NCI-H2171 treated with DMSO at 0.1 percent for 48 hours (cell line): ENCODE measurements around the gene MRPL20.
"Not testable (repeated sequence)": the region's sequence is repeated elsewhere in the genome, so short reads cannot be mapped to it uniquely, and the experiment has no call there.

ENCODE experiments used
- DNase-seq: peaks from one replicate; lab custom pipeline; 2025; lab: John Stamatoyannopoulos, UW

The MRPL20 gene

DNA sequence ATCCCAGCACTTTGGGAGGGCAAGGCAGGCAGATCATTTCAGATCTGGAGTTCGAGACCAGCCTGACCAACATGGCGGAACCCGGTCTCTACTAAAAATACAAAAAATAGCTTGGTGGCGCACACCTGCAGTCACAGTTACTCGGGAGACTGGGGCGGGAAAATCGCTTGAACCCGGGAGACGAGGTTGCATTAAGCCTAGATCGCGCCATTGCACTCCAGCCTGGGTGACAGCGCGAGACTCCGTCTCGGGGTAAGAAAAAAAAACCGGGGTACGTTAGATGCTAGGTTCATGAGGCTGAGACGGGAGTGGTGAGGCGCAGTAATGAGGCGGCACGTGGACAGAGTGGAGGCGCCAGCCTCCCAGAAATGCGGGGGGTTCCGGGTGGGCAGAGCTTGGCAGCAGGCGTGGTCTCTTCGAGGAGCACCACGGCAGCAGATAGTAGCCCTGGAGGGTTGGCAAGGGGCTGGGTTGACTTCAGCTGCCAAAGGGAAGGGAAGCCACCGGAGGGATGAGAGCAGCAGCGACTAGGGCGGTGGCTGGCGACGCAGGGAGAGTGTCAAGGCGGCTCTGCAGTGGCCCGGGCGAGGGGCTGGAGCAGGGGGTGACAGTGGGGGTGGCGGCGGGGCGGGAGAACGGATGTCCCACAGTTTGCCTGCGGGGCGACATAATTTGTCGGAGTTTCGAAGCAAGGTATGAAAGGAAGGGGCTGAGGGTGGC is 832 bp downstream of the MRPL20 start:
- DNase-seq, result no peak

DNA sequence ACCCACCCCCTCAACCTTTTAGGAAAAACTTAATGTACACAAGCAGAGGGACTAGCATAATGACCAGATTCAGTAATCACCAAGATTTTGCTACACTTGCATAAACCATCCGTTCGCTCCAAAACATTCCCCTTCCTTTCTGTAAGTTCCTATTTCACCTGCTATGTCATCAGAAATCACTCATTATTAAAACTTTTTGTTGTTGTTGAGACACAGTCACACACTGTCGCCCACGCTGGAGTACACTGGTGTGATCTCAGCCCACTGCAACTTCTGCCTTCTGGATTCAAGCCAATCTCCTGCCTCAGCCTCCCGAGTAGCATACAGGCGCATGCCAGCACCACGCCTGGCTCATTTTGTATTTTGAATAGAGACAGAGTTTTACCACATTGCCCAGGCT is 3.4 kb downstream of the MRPL20 start:
- no peak for DNase-seq

DNA sequence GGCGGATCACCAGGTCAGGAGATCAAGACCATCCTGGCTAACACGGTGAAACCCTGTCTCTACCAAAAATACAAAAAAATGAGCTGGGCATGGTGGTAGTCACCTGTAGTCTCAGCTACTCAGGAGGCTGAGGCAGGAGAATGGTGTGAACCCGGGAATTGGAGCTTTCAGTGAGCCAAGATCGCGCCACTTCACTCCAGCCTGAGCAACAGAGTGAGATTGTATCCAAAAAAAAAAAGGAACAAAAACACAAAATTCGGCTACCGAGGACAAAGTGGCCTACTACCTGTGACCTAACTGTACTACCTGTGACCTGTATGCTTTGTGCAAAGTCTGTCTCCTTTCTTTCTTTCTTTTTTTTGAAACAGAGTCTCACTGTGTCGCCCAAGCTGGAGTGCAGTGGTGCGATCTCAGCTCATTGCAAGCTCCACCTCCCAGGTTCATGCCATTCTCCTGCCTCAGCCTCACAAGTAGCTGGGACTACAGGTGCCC is 4.1 kb downstream of the MRPL20 start:
- DNase-seq, result not testable (repeated sequence)

DNA sequence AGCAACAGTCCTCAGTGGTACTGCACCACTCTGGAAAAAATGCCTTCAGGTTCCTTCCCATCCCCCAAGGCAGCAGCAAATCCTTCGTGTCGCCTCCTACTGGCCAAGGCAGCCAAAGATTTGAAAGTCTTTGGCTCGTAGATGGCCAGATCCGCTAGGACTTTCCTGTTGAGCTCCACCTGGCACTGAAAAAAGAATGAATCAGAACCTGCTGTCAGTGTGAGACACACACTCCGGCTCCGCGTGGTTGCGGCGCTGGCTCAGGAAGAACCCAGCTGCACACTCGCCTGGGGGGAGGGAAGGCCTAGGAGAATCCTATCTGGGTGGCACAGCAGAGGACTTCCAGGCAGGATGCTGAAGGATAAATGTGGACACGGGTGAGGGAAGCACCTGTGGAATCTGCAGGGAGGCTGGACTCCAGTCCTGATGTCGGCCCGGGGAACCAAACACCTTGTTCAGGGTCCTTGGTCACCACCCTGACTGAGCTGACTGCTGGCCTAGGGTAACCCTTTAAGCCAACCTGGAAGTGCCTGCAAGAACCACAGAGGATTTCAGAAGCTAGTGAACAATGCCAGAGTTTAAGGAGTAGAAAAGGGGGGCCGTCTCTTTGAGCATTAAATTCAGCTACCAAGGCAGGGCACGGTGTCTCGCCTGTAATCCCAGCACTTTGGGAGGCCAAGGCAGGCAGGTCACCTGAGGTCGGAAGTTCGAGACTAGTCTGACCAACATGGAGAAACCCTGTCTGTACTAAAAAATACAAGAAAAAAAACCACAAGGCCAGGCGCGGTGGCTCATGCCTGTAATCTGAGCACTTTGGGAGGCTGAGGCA is 4.8 kb downstream of the MRPL20 start:
- peak; percentile 37 for DNase-seq

DNA sequence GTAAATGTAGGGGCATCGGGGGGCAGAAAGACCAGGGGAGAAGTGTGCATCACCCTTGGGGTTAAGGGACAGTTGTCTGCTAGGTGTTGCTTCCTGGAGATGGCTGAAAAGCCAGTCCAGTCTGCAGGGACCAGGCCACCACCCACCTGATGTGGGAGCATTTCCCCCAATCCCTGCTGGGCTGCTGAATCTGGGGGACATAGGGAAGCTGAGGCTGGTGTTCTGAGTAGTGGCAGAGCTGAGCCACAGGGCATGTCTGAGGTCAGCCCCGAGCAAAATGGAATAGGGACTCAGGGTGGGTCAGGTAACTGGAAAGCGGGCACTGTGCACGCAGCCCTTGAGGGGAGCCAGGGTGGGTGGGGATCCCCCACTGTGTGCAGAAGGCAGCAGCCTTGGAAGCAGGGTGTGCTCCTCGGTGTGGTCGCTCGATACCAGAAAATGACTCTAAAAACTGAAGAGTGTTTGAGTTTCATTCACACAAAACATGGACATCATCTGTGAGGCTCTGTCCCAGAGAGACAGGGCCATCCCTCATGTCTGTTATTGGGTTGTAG is 5.6 kb downstream of the MRPL20 start:
- DNase-seq, result no peak

DNA sequence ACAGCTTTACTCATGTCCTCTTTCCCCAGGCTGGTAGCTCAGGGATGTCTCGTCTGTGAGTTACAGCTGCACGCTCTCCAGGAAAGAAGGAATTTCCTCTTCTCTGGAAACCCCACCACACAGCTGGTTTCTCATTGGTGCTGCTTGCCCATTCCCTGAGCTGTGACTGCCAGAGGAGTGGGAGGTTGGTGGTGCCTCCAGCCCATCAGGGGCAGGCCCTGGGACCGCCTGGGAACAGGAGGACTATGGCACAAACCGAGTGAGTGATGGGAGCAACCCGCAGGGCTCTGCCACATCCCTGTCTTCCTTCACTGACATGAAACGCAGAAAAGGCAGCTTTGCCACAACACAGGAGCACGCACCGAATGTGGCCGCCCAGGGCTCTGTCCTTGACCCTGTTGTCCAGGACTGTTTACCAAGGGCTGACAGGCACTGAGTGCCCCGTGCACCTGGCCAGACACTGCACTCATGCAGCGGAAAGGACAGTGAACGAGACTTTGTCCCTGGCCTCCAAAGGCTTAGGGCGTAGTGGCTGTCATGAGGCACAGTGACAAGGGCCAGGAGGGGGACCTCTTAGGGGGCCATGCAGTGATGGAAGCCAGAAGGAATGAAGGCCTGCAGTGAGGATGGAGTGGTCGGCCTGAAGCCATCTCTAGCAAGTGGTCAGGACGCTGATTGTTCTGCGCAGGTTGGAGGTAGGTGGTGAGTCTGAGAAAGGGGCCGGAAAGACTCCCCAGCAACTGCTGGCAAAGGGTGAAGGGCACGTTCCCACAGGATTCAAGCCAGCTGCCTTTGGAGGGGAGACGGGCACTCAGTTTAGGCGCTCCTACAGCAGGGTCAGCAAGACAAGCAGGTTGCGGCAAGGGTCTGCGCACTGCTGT is 6.3 kb downstream of the MRPL20 start:
- no peak for DNase-seq

DNA sequence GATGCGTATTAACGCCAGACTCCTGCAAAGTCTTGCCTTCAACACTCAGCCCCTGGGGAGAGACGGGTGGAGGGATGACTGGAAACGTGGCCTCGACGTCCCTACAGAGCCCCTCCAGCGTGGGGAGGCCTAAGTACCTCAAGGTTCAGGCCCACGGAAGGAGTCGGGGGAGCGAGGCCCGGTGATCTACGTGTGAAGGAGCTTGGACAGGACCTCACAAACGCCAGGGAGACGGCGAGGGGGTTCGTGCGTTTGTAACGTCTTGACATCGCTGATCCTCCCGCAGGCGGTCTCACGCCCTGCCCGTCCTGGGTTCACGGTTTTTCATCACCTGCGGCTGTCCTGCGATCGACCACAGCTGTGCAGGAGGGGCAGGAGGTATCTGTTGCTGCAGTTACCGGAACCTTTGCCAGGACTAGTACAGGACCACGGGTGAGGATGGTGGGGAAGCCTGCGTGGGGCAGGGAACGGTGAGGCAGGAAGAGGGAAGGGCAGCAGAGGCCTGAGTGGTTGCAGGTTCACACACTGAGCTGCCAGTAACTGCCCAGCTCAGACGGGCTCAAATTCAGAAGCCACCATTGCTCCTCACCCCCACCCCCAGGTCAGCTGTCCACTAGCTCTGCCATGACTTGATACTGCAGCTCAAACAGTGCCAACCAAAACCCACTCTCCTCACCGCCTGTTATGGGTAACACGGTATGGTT is 7.1 kb downstream of the MRPL20 start:
- no peak for DNase-seq

DNA sequence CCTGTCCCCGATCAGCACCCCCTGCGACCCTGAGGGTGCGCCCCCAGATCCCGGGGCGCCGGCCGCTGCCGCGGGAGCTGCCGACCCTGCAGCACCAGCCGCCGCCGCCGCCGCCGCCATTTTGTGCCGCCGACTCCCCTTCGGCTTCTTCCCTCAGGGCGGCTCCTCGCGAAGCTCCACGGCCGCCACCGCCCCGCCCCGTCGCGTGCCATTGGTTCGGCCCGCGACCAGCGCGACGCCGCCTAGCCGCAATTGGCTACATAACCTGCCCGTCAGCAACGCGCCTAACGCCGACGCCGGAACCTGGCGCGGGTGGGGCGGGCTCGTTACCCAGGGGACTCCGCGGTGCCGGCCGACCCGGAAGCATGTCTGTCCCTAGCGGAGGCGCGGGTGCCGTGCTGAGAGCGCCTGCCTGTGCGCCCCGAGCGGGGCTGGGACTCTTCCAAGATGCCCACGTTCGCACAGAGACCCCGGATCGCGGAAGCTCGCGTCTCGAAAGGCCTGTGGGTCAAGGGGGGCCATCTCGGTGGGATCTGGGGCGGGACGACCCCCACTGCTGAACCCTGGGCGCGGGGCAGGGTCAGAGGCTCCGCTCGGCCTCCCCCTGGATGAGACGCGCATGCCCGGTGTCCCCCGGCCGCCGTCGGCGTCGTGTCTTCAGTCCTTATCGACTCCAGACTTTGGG is 7.8 kb downstream of the MRPL20 start, which contains the start of gene CCNL2:
CCNL2 (minus strand) TSS at position 149 of the 685 bp plus-strand sequence; CDS start at position 120, 29 bp downstream.
- peak; percentile 95 for DNase-seq

DNA sequence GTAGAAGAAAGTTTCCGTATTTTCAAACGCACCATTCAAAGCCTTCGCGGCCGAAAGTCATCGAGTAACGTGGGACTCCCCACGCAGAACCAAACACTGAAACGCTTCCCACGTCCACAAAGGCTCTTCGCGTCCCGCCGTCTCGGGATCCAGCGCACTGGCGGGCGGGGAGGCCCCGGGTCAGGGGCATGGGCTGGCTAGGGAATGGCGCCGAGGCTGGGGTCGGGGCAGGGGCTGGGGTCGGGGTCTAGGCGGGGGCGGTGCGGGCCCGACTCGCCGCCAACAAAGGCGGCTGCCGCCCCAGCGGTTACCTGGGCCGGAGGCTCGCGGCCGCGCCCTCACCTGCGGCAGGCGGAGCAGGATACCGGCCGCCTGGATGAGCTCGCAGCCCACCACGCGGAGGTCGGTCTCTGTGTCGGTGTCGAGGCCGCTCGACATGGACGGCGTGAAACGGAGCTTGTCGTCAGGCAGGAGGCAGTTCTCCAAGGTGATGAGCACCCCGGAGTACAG is 8.4 kb downstream of the MRPL20 start:
- no peak for DNase-seq

DNA sequence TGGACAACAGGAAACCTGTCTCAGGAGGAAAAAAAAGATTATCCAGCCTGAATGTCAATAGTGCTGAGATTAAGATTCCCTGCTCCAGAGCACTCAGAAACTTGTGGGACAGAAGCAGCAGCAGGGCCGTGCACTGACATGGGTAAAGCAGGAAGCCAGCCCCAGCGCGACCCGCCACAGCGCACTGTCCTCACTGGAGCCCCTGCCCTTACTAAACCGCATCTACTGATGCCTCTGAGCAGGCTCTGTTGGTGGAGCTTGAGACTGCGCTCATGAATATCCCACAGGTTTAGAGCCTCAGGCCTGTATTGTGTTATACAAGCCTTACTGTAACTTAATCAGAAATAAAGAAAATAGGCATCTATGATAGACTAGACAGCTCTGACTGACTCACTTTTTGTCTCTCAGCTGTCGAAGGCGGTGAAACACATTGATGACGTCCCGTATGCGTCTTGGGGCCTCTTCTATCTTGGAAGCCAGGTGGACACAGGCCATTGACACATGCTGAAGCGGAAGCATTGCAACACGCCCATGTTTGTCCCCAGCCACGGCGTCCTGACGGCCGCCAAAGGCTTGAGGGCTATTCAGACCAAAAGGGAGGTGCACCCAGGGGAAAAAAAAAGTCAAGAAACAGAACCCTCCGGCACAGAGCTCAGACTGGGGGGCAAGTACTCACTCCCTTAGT is 9.1 kb downstream of the MRPL20 start:
- no peak for DNase-seq

DNA sequence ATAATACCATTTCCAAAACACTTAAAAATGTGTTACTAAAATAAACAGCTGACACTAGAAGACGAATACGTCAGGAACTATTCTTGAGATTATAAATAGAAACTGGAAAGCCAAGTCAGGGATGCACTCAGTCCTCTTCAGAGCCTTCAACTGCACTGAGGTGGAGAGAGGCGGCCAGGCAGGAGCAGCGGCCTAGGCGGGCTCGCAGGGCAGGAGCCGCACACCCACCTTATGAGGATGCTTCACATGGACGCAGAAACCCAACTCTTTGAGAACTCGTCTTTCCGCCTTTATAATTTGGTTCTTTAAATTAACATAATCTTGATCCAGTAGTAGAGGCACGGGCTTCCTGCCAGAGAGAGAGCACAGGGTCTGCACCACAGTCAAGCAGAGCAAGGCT is 11.9 kb downstream of the MRPL20 start:
- DNase-seq, result no peak

DNA sequence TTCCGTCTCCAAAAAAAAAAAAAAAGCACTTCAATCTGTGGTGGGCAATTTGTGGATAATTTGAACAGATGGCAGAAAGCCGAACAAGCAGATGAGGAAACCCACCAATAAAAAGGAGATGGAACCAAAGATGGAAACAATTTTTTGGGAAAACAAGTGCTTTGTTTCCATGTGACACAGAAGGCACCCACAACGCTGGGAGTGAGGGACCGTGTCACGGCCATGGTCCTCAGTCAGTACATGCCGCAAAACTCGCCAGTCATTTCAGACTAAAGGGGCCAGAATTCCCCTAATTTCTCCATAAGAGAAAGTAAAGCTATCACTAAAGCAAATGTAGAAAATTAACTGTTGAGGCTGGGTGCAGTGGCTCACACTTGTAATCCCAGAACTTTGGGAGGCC is 13.0 kb downstream of the MRPL20 start:
- no peak for DNase-seq

DNA sequence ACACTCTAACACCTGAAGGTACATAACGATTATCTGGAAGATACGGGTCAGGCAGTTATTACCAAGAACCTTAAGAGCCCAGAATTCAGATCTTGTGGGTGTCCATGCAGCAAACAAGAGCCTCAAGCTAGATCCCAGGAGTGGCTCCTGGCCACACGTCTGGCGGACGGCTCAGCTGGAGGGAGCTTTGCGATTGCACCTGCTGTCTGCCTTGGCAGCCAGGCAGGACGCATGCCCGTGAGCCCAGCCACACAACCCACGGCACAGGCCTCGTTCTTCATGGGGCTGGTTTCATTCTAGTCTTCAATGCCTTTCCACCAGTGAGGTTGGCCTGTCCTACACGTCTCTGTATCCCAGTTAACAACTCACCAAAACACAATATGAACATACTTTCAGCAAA is 13.7 kb downstream of the MRPL20 start:
- DNase-seq, result no peak

DNA sequence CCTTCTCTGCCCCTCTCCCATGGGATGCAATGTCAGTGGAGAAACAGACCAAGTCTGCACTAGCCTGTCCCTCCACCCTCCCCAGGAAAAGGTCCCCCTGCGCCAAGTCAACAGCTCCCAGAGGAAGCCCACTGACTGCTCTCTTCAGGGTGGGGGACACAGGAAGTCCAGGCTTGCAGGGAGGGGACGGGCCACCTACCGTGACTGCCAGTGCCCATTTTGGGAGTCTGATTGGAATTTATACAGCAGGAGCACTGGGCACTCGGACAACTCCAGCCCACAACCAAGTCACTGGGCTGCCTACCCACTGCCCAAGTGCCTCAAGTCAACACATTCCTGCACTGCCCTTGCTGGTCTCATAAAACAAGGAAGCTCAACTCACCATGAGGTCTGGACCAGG is 14.1 kb downstream of the MRPL20 start:
- DNase-seq, result no peak

DNA sequence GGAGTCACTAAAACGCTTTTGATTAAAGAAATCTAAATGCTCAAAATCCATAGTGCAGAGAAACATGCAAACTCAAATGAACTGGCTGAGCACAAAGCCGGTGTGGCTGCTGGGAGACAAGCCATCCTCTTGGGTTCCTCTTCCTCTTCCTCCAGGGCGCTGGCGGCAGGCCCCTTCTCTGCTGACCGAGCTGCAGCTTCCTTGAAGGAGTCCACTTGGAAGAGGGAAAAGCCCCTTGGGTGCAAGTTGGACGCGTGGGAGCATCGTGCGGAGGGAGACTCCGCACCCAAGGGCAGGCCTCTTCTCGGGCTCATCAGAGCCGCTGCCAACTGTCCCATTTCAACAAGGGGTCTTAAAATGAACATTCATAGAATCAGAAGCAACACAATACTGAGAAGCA is 15.9 kb downstream of the MRPL20 start:
- no peak for DNase-seq

DNA sequence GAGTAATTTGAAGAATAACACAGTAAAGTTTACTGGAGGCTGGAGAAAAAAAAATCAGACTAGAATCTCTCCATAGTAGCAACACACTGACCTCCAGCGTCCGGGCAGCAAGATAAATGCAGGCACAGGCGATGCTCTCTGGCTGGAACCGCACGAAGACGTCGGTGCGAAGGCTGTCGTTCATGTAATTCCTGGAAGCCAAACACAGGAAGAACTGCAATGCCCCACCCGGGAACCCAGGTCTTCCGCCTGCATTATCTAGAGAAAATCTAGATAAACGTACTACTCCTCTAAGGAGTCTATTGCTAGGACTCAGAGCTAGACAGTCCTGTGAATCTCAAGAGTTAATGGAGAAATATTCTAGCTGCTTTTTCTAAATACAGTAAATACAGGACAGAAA is 16.4 kb downstream of the MRPL20 start:
- DNase-seq, result no peak

DNA sequence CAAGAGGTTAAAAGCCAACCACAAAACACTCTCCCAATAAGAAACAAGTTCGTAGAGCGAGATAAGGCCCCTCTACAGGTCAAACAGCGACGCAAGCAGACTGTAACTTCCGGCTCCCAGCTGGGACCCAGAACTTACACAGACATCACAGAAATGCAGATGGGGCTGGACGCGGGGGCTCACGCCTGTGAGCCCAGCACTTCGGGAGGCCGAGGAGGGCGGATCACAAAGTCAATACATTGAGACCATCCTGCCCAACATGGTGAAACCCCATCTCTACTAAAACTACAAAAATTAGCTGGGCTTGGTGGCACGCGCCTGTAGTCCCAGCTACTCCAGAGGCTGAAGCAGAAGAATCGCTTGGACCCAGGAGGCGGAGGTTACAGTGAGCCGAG is 19.0 kb downstream of the MRPL20 start:
- DNase-seq, result no peak

DNA sequence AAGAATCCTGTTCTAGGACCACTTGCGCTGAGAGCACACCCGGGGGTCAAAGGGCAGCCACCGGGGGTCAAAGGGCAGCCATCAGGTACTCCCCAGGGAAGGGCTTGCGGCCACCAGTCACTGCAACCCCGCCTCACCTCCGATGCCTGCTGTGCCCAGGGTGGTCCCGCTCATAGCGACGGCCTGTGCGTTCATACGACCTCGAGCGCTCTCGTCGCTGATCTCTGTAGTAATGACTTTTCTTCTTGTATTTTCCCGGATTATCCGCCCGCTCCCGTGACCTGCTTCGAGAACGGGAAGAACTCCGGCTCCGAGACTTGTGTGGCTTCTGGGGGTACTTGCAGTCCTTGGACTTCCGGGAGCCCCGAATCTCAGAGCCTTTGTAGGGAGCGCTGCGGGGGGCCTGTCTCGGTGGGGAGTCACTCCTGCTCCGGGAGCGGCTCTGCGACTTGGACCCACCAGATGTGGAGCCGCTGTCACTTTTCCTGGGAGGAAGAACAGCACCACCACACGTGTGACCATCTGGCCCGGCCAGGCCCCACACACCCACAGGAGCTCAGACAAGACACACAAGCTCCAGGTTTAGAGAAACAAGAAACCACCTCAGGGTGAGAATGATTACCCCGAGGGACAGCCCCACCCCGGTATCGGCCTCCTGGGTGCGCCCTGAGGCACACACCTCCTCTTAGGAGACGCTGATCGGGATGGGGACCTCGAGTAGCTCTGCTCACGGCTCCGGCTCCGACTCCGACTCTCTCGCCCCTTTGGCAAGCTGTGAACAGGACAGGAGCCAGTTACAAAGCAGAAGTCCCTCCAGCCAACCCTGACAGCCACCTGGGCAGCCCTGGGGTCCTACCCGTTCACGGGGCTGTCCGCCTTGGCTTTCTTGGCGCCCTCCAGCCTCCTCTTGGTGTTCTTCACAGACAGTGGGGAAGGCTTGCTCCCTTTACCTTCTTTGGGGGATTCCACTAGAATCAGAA is 19.7 kb downstream of the MRPL20 start:
- DNase-seq, result no peak

DNA sequence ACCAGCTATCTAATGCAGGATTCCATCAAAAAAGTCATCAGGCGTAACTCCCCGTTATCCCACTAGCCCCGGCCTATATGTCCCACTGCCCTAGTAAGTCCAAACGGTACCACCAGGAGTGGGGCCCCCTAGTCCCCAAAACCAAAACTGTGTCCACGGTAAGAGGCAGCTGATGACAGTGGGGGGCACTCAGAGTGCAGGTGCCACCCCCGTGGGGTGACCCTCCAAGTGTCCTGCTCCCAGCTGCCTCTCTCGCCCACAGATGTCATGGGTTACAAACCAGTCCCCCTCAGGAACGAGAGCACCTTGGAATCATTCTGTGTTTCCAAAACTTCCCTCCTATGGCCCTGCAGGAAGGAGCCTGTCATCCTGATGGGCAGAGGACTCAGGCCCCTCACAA is 21.2 kb downstream of the MRPL20 start:
- no peak for DNase-seq
